ENCODE measurements around the gene BRD3.

The BRD3 gene

DNA sequence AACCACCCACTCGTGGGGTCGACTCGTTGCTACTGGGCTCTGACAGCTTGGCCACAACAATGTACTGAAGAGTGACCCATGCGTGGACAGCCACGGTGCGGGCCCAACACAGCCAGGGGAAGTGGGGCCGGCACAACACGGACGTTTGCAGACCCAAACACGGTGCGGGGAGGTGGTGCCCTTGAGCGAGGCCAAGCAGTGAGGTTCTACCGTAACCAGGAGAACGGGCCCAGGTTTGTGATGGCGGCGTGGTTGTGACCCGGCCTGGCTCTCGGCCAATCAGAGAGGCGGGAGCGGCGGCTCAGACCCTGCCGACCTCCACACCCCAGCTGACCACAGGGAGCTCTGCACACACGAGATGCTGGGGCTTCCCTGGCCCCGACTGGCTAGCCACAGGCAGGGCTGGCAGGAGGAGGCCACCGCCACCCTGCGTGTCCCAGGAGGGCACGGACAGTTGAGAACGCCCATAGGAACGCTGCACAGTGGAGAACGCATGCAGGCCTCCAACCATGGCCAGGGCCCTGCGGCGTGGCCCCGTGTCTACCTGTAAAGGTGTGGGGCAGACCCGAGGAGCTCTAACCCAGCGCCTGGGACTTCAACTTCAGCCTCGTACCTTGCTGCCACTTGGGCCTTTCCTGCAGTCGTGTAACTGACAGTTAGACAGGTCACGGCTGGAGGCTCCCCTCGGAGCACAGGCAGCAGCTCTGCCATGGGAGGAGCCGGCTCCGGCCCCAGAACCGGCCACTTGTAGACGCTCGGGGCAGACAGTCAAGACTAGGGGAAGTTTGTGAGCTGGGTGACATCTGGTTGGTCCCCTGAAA, 13.7 kb downstream of the BRD3 start:
- DNase-seq = no peak

GRCh38 chr9:134053401-134053871, 14.4 kb downstream of the BRD3 start:
- DNase-seq = no peak

- no peak for DNase-seq
Measured at GRCh38 chr9:134052941-134053340, 14.9 kb downstream of the BRD3 start.

GRCh38 chr9:134052491-134052890, 15.3 kb downstream of the BRD3 start:
- no peak for DNase-seq

- DNase-seq = no peak
Measured at GRCh38 chr9:134051319-134051718, 16.5 kb downstream of the BRD3 start.

DNA sequence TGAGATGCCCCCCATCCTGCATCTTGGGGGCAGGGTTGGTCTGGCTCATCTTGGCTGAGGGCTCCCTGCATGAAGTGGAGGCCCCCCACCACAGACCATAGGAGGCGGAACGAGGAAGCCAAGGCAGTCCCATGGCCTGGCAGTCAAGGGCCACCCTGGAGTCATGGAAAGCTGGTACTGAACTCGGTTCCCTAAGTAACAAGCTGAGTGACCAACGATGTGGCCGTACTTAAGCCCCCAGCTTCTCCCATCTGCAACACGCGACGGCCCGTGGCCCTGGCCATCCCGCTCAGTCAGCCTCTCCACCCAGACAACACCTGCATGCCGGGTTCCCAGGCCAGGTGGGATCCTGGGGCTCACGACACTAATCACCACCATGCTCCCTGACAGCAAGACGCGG, 17.1 kb downstream of the BRD3 start:
- no peak for DNase-seq

GRCh38 chr9:134049772-134050588, 17.8 kb downstream of the BRD3 start:
- no peak for DNase-seq

DNA sequence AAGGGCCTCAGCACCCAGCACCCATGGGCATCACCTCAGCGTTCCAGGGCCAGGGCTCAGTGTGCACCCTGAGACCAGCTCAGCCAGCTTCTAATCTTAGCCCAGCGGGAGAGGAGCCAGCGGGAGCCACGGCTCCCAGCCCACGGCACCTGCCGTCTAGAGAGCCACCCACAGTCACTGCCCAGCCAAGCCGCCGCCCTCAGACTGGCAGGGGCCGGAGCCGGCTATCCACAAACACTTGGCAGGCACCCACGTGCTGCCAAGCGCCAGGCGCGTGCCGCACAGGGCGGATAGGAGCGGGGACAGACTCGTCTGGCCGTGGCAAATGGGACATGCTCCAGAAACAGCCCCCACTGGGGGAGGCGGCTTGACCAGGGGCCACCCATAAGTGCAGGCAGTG, 18.6 kb downstream of the BRD3 start:
- DNase-seq = no peak

- no peak for DNase-seq
Measured at GRCh38 chr9:134048582-134048968, 19.3 kb downstream of the BRD3 start.

DNA sequence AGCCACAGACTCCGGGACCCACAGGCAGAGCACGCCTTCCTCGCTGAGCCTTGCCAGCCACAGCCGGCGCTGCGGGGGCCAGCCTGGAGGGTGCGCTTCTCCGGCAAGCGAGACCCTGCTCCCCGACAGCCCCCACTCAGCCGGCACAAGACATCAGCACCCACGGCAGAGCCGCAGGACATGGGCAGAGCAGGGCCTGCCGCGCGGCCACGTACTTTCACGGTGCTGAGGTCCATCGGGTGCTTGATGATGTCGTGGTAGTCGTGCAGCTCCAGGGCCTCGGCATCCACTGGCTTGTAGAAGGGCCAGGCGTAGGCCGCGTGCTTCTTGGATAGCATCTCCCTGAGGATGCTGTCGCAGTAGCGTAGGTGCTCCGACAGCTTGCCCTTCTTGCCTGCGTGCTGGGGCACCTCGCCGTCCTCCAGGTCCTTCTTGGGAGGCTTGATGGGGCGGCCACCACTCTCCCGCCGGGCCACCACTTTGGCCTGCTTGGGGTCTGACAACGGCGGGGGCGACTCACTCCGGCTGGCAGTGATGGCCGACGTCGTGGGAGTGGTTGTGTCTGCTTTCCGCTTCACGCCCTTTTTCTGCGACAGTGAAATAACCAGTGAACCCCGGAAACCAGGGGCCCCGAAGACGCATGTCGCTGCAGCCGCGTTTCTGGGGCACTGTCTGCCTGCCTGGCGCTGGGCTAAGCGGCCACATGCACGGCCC, 19.8 kb downstream of the BRD3 start:
- DNase-seq = no peak

- DNase-seq = no peak
Measured at GRCh38 chr9:134046894-134047681, 20.7 kb downstream of the BRD3 start.

DNA sequence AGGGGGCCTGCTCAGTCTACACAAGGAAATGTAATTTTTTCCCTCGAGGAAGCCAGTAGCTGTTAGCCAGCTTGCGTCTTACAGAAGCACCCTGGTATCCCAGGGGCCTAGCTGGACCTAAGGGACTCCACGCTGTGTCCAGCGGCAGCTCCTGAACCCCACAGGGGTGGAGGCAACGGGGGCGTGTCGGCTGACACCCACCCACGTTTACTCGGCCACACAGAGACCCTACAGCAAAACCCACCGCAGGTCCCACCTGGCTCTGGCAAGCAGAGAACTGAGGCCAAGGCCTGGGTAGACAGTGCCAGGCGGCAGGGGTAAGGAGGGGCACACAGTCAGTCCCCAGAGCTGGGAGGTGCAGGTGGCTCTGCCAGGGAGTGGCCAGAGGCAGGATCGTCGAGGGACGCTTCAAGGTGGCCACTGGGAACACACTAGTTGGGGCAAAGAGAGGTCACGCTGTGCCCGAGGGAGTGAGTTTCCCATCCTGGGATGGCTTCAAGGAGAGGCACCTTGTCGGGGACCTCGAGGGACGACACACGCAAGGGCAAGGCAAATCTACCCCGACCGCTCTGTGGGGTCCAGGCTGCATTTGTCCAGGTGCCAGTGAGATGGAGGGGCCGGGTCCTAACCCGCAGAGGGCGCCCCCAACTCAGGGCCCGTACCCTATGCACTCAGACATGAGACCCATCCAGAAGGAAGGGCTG, 21.8 kb downstream of the BRD3 start:
- no peak for DNase-seq

DNA sequence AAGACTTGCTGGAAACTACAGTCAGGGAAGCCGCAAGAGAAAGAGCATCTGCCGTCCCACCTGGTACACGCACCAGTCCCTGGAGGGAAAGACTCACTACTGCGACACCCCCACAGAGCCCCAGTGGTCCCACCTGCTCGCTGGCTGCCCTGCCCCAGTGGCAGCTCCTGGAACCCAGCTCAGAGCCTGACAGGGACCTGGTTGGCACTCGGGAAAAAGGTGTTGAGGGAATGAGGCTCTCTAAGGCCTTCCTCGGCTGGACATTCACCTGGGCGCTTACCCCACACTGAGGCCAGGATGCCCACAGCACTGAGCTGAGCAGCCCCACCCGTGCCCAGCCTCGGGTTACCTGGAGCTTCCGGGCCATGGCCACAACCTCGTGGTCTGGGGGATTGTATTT, 22.9 kb downstream of the BRD3 start:
- no peak for DNase-seq

DNA sequence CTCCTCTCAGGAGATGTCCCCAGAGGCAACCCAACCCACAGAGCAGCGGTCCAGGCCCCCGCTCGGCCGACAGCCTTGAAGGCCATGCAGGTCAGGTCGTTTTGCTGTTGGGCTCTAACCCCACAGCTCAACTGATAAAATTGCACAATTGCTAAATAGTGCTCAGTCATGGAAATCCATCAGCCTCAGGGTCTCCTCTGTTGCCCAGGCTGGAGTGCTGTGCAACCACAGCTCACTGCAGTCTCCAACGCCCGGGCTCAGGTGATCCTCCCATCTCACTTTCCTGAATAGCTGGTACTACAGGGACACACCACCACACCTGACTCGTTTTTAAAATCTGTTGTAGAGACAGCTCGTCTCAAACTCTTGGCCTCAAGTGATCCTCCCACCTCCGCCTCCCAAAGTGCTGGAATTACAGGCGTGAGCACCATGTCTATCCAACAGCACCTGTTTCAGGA, 24.3 kb downstream of the BRD3 start:
- DNase-seq = no peak

GRCh38 chr9:134041649-134041962, 26.2 kb downstream of the BRD3 start:
- DNase-seq = no peak

DNA sequence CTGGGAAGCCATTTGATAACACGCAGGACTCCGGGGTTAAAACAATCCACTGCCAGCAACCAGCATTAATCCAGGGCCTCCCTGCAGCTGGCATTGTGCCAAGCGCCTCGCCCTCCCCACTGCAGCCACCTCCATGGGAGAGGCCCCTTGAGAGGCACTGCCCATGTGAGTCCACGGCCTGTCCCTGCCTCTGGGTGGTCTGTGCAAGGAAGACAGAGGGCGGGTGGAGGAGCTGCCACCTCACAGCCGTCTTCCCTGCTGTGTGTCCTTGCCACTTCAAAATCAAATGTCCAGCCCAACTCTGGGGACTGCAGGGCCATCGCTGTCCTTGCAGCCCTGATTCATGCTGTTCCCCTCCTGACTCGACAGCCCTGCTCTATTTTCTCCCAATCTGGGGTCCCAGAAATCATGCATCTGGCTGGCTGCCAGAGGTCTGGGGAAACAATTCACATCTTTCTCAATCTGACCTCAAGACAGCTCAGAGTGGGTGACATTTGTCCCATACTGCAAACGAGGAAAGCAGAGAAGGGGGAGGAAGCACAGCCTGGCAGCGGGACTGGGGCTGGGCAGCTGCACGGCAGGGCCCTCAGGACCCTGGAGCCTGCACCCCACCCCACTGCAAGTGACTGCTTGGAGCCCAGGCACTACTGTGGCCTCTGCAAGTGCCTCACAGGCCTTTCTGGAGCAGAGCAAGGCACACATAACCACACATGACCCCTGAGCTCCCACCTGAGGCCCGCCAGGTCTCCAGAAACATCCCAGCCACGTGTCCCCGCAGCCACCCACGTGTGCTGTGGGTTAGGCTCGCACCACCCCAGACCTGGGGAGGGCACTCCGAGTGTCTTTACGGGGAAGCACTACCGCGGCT, 26.8 kb downstream of the BRD3 start:
- no peak for DNase-seq

DNA sequence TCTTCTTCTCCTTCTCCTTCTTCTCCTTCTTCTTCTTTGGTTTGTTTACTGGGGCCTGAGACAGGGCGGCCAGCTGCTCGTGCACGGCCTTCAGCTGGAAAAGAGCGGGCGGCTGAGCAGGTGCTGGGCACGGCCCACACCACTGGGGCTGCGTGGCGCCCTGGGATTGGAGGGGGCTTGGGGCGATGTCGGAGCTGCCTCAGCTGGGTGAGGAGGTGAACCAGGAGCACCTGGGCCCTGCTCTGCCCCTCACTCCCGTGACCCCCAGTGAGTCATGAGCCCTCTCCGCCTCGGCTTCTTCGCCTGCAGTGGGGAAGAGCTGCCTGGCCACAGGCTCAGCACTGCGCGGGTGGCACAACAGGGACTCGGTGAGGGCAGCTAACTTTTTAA, 27.7 kb downstream of the BRD3 start:
- no peak for DNase-seq

DNA sequence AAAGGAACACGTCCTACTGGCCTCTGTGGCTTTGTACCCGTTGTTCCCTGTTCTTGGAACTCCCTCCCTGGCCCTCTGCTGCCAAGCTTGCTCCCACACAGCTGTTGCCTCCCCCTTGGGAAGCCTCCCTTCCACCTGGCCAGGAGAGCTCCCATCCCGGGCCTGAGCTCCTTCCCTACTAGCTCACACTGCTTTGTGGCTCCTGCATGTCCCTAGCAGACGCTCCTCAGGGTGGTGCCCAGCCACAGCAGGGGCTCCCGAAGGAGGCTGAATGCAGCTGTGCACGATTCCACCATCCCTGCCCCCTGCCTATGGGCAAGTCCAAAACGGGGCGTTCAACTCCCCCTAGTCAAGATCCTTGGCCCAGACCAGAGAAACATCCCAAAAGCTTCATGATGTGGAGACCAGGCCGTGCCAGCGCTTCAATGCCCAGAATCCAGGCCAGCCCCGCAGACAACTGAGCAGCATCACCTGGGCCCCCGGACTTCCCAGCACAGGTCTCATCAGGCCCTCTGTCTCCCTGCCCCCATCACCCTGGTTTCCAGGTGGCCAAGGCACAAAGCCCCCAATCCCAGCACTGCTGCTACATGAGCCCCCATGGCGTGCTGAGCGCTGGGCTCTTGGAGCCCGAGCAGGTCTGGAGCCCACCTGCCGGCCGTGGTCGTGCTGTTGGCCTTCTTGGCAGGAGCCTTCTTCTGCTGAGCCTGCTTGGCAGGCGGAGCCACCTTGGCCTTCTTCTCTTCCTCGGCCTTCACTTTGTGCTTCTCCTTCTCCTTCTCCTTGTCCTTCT, 28.2 kb downstream of the BRD3 start:
- no peak for DNase-seq

DNA sequence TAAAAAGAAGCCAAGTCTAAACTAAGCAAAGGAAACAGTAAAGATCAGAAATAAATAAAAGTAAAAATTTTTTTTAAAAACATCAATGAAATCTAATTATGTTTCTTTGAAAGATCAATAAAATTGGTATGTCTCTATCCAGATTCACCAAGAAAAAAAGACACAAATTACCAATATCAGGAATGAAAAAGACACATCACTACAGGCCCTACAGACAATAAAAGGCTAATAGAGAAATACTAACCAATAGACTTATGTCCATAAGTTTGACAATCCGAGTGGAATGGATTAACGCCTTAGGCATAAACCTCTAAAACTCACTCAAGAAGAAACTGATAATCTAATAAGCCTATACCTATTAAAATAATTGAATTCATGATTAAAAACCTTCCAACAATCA, 30.2 kb downstream of the BRD3 start:
- DNase-seq = no peak

GRCh38 chr9:134036130-134036529, 31.7 kb downstream of the BRD3 start:
- DNase-seq = no peak
